Transverse colon (tissue), 4 donors: ENCODE data around the gene ARHGAP6.

ENCODE experiments used
- CTCF ChIP-seq, 5 experiments: fragments of 200-600 bp in 3 of 5; fragments of 450-650 bp in 2 of 5; sonication (generic) in 3 of 5; IDR thresholded peaks; 1 replicate in 2 of 5; 2 replicates in 3 of 5; pipeline ENCODE4 v1.5.1; 2016 to 2017; ENCODE audit warnings: antibody characterized with exemption in 5 of 5, inconsistent platforms in 3 of 5, mild to moderate bottlenecking in 2 of 5, moderate library complexity in 1 of 5
- POLR2A ChIP-seq: fragments of 450-650 bp; IDR thresholded peaks from one replicate; pipeline ENCODE4 v1.6.1; 2016; ENCODE audit warnings: antibody characterized with exemption, mild to moderate bottlenecking, moderate library complexity
- POLR2AphosphoS5 ChIP-seq, 3 donors: sonication (generic); formaldehyde crosslinking; IDR thresholded peaks; one replicate each; pipeline ENCODE4 v1.6.1; 2016; ENCODE audit warnings: antibody characterized with exemption in 3 of 3

GRCh38 chrX:11125060-11125459, 540.7 kb downstream of the ARHGAP6 start:
- no peak for TF ChIP-seq POLR2A
- no peak for TF ChIP-seq POLR2AphosphoS5 (IDR thresholded peaks at IDR 0.05)
- TF ChIP-seq CTCF (IDR thresholded peaks at IDR 0.05), result no peak
